MCF 10A (cell line): Measurements from ENCODE around the gene SCAPER. TPM values are rescaled to one million over a fixed set of nuclear protein-coding genes. Genes with fewer than 3 reads are reported as not detected.

Source experiments
- BruUV-seq: library from RNA; stranded (reverse); fragments of 400-500 nt; replicated peaks from 2 replicates; lab custom pipeline; 2021; lab: Mats Ljungman, UMichigan
- CTCF ChIA-PET: fragments of 300-600 bp; sonication (Branson Sonifier 250); formaldehyde crosslinking; extraction: SDS; loops from one replicate; lab custom pipeline; 2021; ENCODE audit warnings: antibody characterized with exemption, inconsistent platforms; lab: Yijun Ruan, JAX
- POLR2A ChIA-PET: fragments of 300-600, 350-650 bp; sonication (Branson Sonifier 250); formaldehyde crosslinking; extraction: SDS; loops from one replicate; lab custom pipeline; 2020; ENCODE audit warnings: antibody characterized with exemption, inconsistent platforms; lab: Yijun Ruan, JAX
- DNase-seq: peaks from one replicate; pipeline ENCODE4 v3.0.0-alpha.2; 2018; ENCODE audit not compliant: unreplicated experiment
- H3K27ac Mint-ChIP-seq: one replicate; pipeline ENCODE4 v1.8.0; 2022; ENCODE audit warnings: mild to moderate bottlenecking, low read depth, mixed read lengths; ENCODE audit not compliant: unreplicated experiment
- H3K27me3 Mint-ChIP-seq: one replicate; pipeline ENCODE4 v1.8.0; 2022; ENCODE audit warnings: mixed read lengths; ENCODE audit not compliant: insufficient read depth, unreplicated experiment
- H3K36me3 Mint-ChIP-seq: one replicate; pipeline ENCODE4 v1.8.0; 2022; ENCODE audit warnings: mild to moderate bottlenecking, moderate library complexity, mixed read lengths; ENCODE audit not compliant: insufficient read depth, unreplicated experiment
- H3K4me1 Mint-ChIP-seq: one replicate; pipeline ENCODE4 v1.8.0; 2022; ENCODE audit warnings: mixed read lengths; ENCODE audit not compliant: insufficient read depth, unreplicated experiment
- H3K4me3 Mint-ChIP-seq: one replicate; pipeline ENCODE4 v1.8.0; 2022; ENCODE audit warnings: mild to moderate bottlenecking, moderate library complexity, mixed read lengths; ENCODE audit not compliant: unreplicated experiment
- H3K9me3 Mint-ChIP-seq: one replicate; pipeline ENCODE4 v1.8.0; 2022; ENCODE audit warnings: mixed read lengths; ENCODE audit not compliant: unreplicated experiment
- intact Hi-C: fragments of 100-400 bp; cut with micrococcal nuclease; formaldehyde crosslinking; loops from 2 replicates; pipeline ENCODE4 v1.14.1; 2022
- total RNA-seq: library from RNA; stranded (reverse); gene quantifications from 2 replicates; pipeline ENCODE4 v1.2.3, GENCODE V29; 2022
- TF ChIP-seq, protein P1 (sequence below): fragments of 200-600 bp; IDR thresholded peaks from one replicate; pipeline ENCODE4 v1.8.0; 2022; ENCODE audit warnings: antibody characterized with exemption, mild to moderate bottlenecking; ENCODE audit not compliant: unreplicated experiment

The SCAPER gene
- total RNA-seq, 1 experiment from 2014 or later, result 9.5 TPM

DNA sequence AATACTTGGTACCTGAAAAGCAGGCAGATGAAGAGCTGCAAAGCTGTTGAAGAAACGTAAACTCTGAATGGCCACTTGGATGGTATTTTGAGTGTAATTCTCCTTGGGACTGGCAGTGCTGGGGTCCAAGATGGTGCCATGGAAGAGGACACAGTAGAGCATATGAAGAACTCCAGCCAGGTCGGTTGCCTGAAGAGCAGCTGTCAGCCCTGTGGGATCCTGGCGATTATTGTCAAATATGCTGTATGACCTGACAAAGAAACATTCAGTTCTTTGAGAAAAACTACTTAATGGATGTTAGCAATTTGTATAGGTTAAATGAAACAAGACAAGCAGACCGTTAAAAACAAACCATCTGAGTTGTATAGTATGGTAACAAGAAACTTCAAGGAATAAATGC lies 523.8 kb downstream of the SCAPER start:
- Mint-ChIP-seq H3K4me3 (no peak overlapping the region), H3K27me3 (no peaks in the 10 kb centered on the region), H3K27ac (no peak overlapping the region), H3K9me3 (no peaks in the 10 kb centered on the region), H3K36me3 (no peaks in the 10 kb centered on the region), H3K4me1 (no peaks in the 10 kb centered on the region)
- TF ChIP-seq, protein P1, sequence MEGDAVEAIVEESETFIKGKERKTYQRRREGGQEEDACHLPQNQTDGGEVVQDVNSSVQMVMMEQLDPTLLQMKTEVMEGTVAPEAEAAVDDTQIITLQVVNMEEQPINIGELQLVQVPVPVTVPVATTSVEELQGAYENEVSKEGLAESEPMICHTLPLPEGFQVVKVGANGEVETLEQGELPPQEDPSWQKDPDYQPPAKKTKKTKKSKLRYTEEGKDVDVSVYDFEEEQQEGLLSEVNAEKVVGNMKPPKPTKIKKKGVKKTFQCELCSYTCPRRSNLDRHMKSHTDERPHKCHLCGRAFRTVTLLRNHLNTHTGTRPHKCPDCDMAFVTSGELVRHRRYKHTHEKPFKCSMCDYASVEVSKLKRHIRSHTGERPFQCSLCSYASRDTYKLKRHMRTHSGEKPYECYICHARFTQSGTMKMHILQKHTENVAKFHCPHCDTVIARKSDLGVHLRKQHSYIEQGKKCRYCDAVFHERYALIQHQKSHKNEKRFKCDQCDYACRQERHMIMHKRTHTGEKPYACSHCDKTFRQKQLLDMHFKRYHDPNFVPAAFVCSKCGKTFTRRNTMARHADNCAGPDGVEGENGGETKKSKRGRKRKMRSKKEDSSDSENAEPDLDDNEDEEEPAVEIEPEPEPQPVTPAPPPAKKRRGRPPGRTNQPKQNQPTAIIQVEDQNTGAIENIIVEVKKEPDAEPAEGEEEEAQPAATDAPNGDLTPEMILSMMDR, result no peak
- intact Hi-C loops, result no loop called here
- ChIA-PET POLR2A (no interaction called here), CTCF (interaction anchor here (0.6 kb wide), 1 partner anchor 9 kb away, joined by 3 read pairs; no protein-coding TSS in a partner anchor)
- no peak for DNase-seq
- no TSS peak for BruUV-seq

DNA sequence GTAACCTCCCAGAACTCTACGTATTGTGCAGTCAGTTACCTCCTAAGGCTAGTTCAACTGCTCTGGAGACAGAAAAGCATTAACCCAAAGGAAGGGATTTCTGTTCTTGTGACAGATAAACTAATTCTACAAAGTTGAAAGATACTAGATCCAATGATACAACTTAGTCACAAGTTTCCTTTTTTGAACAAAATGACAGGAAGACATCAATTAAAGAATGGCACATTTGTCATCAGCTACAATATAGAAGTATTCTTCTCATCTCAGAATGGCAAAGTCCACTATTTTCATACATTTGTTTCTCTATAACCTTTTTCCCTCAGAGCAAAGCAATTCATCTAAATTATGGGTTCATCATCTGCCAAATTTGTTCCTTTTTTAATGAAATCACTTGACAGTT lies 524.9 kb downstream of the SCAPER start:
- Mint-ChIP-seq H3K4me3 (no peak overlapping the region), H3K9me3 (no peaks in the 10 kb centered on the region), H3K36me3 (no peaks in the 10 kb centered on the region), H3K27ac (no peak overlapping the region), H3K27me3 (no peaks in the 10 kb centered on the region), H3K4me1 (no peaks in the 10 kb centered on the region)
- intact Hi-C loops, result no loop called here
- BruUV-seq, result no TSS peak
- TF ChIP-seq, protein P1, result no peak
- no peak for DNase-seq
- POLR2A ChIA-PET, result interaction anchor here (0.5 to 0.7 kb wide), 2 partner anchors 25 to 78 kb away, joined by 3 read pairs; no protein-coding TSS in a partner anchor
- CTCF ChIA-PET, result no interaction called here

DNA sequence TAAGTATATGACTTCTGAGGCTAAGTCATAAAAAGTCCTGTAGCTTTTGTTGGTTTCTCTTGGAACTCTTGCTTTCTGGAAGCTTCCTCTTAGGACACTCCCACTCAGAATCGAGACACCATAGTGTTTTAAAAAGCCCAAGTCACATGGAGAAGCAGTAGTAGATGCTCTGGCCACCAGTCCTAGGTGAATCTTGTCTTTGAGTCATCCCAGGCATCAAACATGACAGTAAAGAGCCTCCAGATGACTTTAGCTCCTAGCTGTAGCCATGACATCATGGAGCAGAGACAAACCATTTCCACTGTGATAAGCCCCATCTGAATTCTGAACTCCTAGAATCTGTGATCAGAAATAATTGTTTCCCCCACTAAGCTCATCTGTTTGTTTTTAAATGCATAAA lies 526.4 kb downstream of the SCAPER start:
- ChIA-PET POLR2A (no interaction called here), CTCF (no interaction called here)
- Mint-ChIP-seq H3K4me3 (no peak overlapping the region), H3K9me3 (no peaks in the 10 kb centered on the region), H3K27me3 (no peaks in the 10 kb centered on the region), H3K4me1 (no peaks in the 10 kb centered on the region), H3K36me3 (no peaks in the 10 kb centered on the region), H3K27ac (no peak overlapping the region)
- DNase-seq, result no peak
- intact Hi-C loops, result no loop called here
- TF ChIP-seq, protein P1, result no peak
- no TSS peak for BruUV-seq

DNA sequence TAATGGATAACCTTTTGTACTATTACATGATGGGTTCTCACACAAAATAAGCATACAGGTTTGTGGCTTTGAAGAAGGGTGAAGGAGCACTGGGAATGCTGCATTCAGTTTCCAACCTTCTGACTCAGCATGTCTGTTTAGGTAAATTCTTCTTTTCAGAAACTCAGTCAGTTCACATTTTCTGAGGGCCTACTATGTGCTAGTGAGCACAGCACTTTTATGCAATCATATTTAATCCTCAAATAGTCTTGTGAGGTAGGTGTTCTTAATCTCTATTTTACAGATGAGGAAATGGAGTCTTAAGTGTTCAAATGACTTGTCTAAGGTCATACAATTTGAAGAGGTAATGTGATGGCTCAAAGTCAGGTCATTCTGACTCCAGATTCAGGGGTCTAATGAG lies 527.4 kb downstream of the SCAPER start:
- CTCF ChIA-PET, result interaction anchor here (1.1 kb wide), 1 partner anchor 21 kb away, joined by 3 read pairs; no protein-coding TSS in a partner anchor
- no peak overlapping the region for H3K27ac Mint-ChIP-seq
- intact Hi-C loops, result no loop called here
- H3K36me3 Mint-ChIP-seq, result no peaks in the 10 kb centered on the region
- no peak overlapping the region for H3K4me3 Mint-ChIP-seq
- POLR2A ChIA-PET, result no interaction called here
- DNase-seq, result no peak
- no peaks in the 10 kb centered on the region for H3K9me3 Mint-ChIP-seq
- H3K4me1 Mint-ChIP-seq, result no peaks in the 10 kb centered on the region
- TF ChIP-seq, protein P1, result no peak
- no TSS peak for BruUV-seq
- H3K27me3 Mint-ChIP-seq, result no peaks in the 10 kb centered on the region
